ENCODE results near the gene USP32. TPM values are rescaled to one million over a fixed set of nuclear protein-coding genes. Genes with fewer than 3 reads are reported as not detected.

USP32 gene
- total RNA-seq, 1 experiment from 2014 or later = 73.5 TPM

- H4K20me1 ChIP-seq (ENCODE audit: control insufficient read depth, insufficient read depth, insufficient read length) = no peaks in the 10 kb centered on the region
- Mint-ChIP-seq H3K9me3 (no peaks in the 10 kb centered on the region), H3K27me3 (ENCODE audit: low read depth) (no peaks in the 10 kb centered on the region), H3K36me3 (ENCODE audit: insufficient read depth in 1 of 3, low read depth in 3 of 3) (peaks cover 3 to 5% (median 5%) of the 10 kb centered on the region in 3 experiments; a peak in 4 of 7 replicates), H3K4me1 (peaks cover 14 to 19% of the 10 kb centered on the region in 2 experiments), H3K4me3 (no peak overlapping the region), H3K27ac (no peak overlapping the region; a peak in 1 of 7 replicates)
- TF ChIP-seq, protein P1, sequence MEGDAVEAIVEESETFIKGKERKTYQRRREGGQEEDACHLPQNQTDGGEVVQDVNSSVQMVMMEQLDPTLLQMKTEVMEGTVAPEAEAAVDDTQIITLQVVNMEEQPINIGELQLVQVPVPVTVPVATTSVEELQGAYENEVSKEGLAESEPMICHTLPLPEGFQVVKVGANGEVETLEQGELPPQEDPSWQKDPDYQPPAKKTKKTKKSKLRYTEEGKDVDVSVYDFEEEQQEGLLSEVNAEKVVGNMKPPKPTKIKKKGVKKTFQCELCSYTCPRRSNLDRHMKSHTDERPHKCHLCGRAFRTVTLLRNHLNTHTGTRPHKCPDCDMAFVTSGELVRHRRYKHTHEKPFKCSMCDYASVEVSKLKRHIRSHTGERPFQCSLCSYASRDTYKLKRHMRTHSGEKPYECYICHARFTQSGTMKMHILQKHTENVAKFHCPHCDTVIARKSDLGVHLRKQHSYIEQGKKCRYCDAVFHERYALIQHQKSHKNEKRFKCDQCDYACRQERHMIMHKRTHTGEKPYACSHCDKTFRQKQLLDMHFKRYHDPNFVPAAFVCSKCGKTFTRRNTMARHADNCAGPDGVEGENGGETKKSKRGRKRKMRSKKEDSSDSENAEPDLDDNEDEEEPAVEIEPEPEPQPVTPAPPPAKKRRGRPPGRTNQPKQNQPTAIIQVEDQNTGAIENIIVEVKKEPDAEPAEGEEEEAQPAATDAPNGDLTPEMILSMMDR (conservative IDR thresholded peaks at IDR 0.05) = no peak
- H3K27me3 ChIP-seq (ENCODE audit: insufficient read depth, low read length) = no peaks in the 10 kb centered on the region
- no peak overlapping the region for H2AK5ac ChIP-seq (ENCODE audit: insufficient read length, low read length)
- no peaks in the 10 kb centered on the region for H3K23me2 ChIP-seq (ENCODE audit: insufficient read length, low read depth, low read length, poor library complexity, severe bottlenecking)
- H3K4ac ChIP-seq (ENCODE audit: low read depth, low read length) = no peak overlapping the region
- no peak overlapping the region for H2BK20ac ChIP-seq (ENCODE audit: low read depth, low read length, poor library complexity, severe bottlenecking)
- WGBS (ENCODE audit: extremely low coverage, insufficient read length, low lambda C conversion rate) = no CpG with 5 or more reads among the region's 2 CpGs
- H3K4me2 ChIP-seq (ENCODE audit: insufficient read depth, insufficient read length, low read length) = no peak overlapping the region
- H3K14ac ChIP-seq (ENCODE audit: insufficient read depth, low read length) = no peak overlapping the region
- no peak overlapping the region for H2BK12ac ChIP-seq (ENCODE audit: insufficient read length, low read depth, low read length)
- no peak for DNase-seq
- H4K5ac ChIP-seq (ENCODE audit: insufficient read length, low read depth, low read length) = no peak overlapping the region
- H3K9ac ChIP-seq (ENCODE audit: extremely low read depth, insufficient read length, low read length) = no peak overlapping the region
- H3K9me3 ChIP-seq (ENCODE audit: control insufficient read depth, low read depth, low read length) = no peaks in the 10 kb centered on the region
- H3T11ph ChIP-seq (ENCODE audit: low read length) = no peak overlapping the region
- H4K91ac ChIP-seq (ENCODE audit: insufficient read length, low read depth, low read length) = no peak overlapping the region
- H2BK120ac ChIP-seq (ENCODE audit: low read depth, low read length, poor library complexity, severe bottlenecking) = no peak overlapping the region
- no peak overlapping the region for H3K56ac ChIP-seq (ENCODE audit: insufficient read length, low read depth, low read length)
- no peak overlapping the region for H3K27ac ChIP-seq (ENCODE audit: insufficient read length, low read depth, low read length)
- H3K18ac ChIP-seq (ENCODE audit: insufficient read length, low read depth, low read length) = no peak overlapping the region
- no peak overlapping the region for H4K8ac ChIP-seq (replicated peaks; ENCODE audit: insufficient read length, low read depth, low read length)
- peaks cover 9% of the 10 kb centered on the region; the same call in 1 of the 2 replicates for H3K79me2 ChIP-seq (ENCODE audit: insufficient read depth, low read length)
- no peak overlapping the region for H3K23ac ChIP-seq (ENCODE audit: insufficient read length, low read depth, low read length)
- H3K79me1 ChIP-seq (ENCODE audit: insufficient read depth, low read depth, low read length, poor library complexity, severe bottlenecking) = peaks cover 14% of the 10 kb centered on the region
- no peaks in the 10 kb centered on the region for H3K4me1 ChIP-seq (ENCODE audit: insufficient read depth, low read length)
- no peak overlapping the region for H2BK15ac ChIP-seq (ENCODE audit: low read depth, low read length)
- H2AFZ ChIP-seq (ENCODE audit: low read length) = no peak overlapping the region
- no peak overlapping the region for H2BK5ac ChIP-seq (ENCODE audit: insufficient read length, low read length)
Measured at GRCh38 chr17:60311936-60312335, 80.0 kb downstream of the USP32 start.
